HepG2 (cell line): ENCODE measurements around the gene RMI2. TPM values are rescaled to one million over a fixed set of nuclear protein-coding genes. Genes with fewer than 3 reads are reported as not detected.

Experiments
- ATF2 ChIP-seq: sonication (generic); formaldehyde crosslinking; IDR thresholded peaks from 2 replicates; pipeline ENCODE4 v1.4.0; 2020; ENCODE audit warnings: missing genetic modification reagents
- ATF4 ChIP-seq, 2 experiments: fragments of 450-650 bp in 1 of 2; sonication (generic) in 1 of 2; formaldehyde crosslinking; IDR thresholded peaks; 2 replicates each; pipeline versions ENCODE4 v1.5.0 to v1.8.0; 2020 to 2022; ENCODE audit warnings: mild to moderate bottlenecking in 1 of 2, missing genetic modification reagents in 1 of 2
- CEBPB ChIP-seq: IDR thresholded peaks from 2 replicates; pipeline ENCODE4 v1.6.1; 2011; ENCODE audit warnings: low read depth, low read length, improper control_type of control experiment, borderline replicate concordance
- CHCHD3 ChIP-seq: sonication (generic); formaldehyde crosslinking; IDR thresholded peaks from 2 replicates; pipeline ENCODE4 v1.8.0; 2022; ENCODE audit warnings: mild to moderate bottlenecking, missing genetic modification reagents, moderate library complexity
- CSRNP1 ChIP-seq: sonication (generic); formaldehyde crosslinking; IDR thresholded peaks from 2 replicates; pipeline ENCODE4 v1.8.1; 2023; ENCODE audit warnings: mild to moderate bottlenecking, missing genetic modification reagents
- DPF2 ChIP-seq: sonication (generic); formaldehyde crosslinking; IDR thresholded peaks from 2 replicates; pipeline ENCODE4 v1.4.0; 2020; ENCODE audit warnings: mild to moderate bottlenecking, low read depth, missing genetic modification reagents, borderline replicate concordance
- POGZ ChIP-seq: sonication (generic); formaldehyde crosslinking; IDR thresholded peaks from 2 replicates; pipeline ENCODE4 v1.4.0; 2020; ENCODE audit warnings: mild to moderate bottlenecking, missing genetic modification reagents
- RCOR2 ChIP-seq: IDR thresholded peaks from 2 replicates; pipeline ENCODE4 v1.6.1; 2016; ENCODE audit warnings: missing biosample characterization, missing genetic modification reagents
- RERE ChIP-seq: IDR thresholded peaks from 2 replicates; pipeline ENCODE4 v1.6.1; 2016; ENCODE audit warnings: low read depth, missing genetic modification reagents, missing compliant biosample characterization
- RFXANK ChIP-seq: IDR thresholded peaks from 2 replicates; pipeline ENCODE4 v1.6.1; 2016
- SCMH1 ChIP-seq: sonication (generic); formaldehyde crosslinking; IDR thresholded peaks from 2 replicates; pipeline ENCODE4 v1.9.0; 2021; ENCODE audit warnings: missing genetic modification reagents, mild to moderate bottlenecking, borderline replicate concordance
- TP53 ChIP-seq: sonication (generic); formaldehyde crosslinking; conservative IDR thresholded peaks from 2 replicates; pipeline ENCODE4 v1.4.0; 2020; ENCODE audit warnings: missing genetic modification reagents
- TRIM24 ChIP-seq: sonication (generic); formaldehyde crosslinking; IDR thresholded peaks from 2 replicates; pipeline ENCODE4 v1.8.0; 2022; ENCODE audit warnings: mild to moderate bottlenecking, missing genetic modification reagents
- ZNF121 ChIP-seq: sonication (generic); formaldehyde crosslinking; IDR thresholded peaks from 2 replicates; pipeline ENCODE4 v1.5.0; 2020; ENCODE audit warnings: mild to moderate bottlenecking, missing genetic modification reagents
- ZNF20 ChIP-seq: sonication (generic); formaldehyde crosslinking; IDR thresholded peaks from 2 replicates; pipeline ENCODE4 v1.4.0; 2020; ENCODE audit warnings: mild to moderate bottlenecking, moderate library complexity, missing genetic modification reagents
- ZNF549 ChIP-seq: sonication (generic); formaldehyde crosslinking; IDR thresholded peaks from 2 replicates; pipeline ENCODE4 v1.5.0; 2020; ENCODE audit warnings: missing genetic modification reagents
- ZNF672 ChIP-seq: sonication (generic); formaldehyde crosslinking; IDR thresholded peaks from 2 replicates; pipeline ENCODE4 v1.8.1; 2022; ENCODE audit warnings: missing genetic modification reagents
- ZSCAN9 ChIP-seq: IDR thresholded peaks from 2 replicates; pipeline ENCODE4 v1.6.1; 2016; ENCODE audit warnings: borderline replicate concordance
- polyA plus RNA-seq, 8 experiments: library from polyadenylated mRNA; depleted of rRNA in 3 of 8; stranded (reverse) in 7 of 8; unstranded in 1 of 8; fragments of >200 nt; fragmentation: Illumina TruSeq in 4 of 8; extraction: Trizol in 4 of 8; gene quantifications; 2 replicates each; pipeline versions ENCODE4 v1.2.1 to v1.2.3, GENCODE V29; 2011 to 2016; ENCODE audit warnings: low read depth in 4 of 8, missing spikeins in 1 of 8, mixed read lengths in 1 of 8; ENCODE audit not compliant: insufficient read depth in 1 of 8
- total RNA-seq, 5 experiments: library from RNA; depleted of rRNA; stranded (reverse); fragments of >200 nt; fragmentation: Illumina TruSeq; extraction: Trizol; gene quantifications; 2 replicates each; pipeline ENCODE4 v1.2.3, GENCODE V29; 2016; ENCODE audit warnings: low read depth in 1 of 5
- TF ChIP-seq, protein P1 (sequence below): fragments of 450-650 bp; IDR thresholded peaks from 2 replicates; pipeline ENCODE4 v1.6.1; 2017
- TF ChIP-seq, protein P2 (sequence below): sonication (generic); formaldehyde crosslinking; IDR thresholded peaks from 2 replicates; pipeline ENCODE4 v1.4.0; 2020; ENCODE audit warnings: mild to moderate bottlenecking, missing genetic modification reagents

RMI2 gene
- total and polyA plus RNA-seq, 2 of the 13 experiments (the other 11 are each of a cell fraction or from before 2014, with no cell fraction given): 24.5 to 55.7 TPM

GRCh38 chr16:11299865-11300559 is 45.2 kb upstream of the RMI2 start (continued):
- TF ChIP-seq RERE (CRISPR knock-in tag): no peak
- no peak for TF ChIP-seq RFXANK
- TF ChIP-seq TP53 (CRISPR knock-in tag): no peak
- no peak for TF ChIP-seq DPF2 (CRISPR knock-in tag)
- no peak for TF ChIP-seq ATF2 (CRISPR knock-in tag)
- TF ChIP-seq ZNF549 (CRISPR knock-in tag): no peak
- TF ChIP-seq ZSCAN9: no peak
- no peak for TF ChIP-seq ATF4 (CRISPR knock-in tag; IDR thresholded peaks at IDR 0.05)
- TF ChIP-seq, protein P1, sequence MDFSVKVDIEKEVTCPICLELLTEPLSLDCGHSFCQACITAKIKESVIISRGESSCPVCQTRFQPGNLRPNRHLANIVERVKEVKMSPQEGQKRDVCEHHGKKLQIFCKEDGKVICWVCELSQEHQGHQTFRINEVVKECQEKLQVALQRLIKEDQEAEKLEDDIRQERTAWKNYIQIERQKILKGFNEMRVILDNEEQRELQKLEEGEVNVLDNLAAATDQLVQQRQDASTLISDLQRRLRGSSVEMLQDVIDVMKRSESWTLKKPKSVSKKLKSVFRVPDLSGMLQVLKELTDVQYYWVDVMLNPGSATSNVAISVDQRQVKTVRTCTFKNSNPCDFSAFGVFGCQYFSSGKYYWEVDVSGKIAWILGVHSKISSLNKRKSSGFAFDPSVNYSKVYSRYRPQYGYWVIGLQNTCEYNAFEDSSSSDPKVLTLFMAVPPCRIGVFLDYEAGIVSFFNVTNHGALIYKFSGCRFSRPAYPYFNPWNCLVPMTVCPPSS: no peak
- no peak for TF ChIP-seq POGZ (CRISPR knock-in tag)
- no peak for TF ChIP-seq RCOR2 (CRISPR knock-in tag)
- no peak for TF ChIP-seq CSRNP1 (CRISPR knock-in tag)
- no peak for TF ChIP-seq ZNF20 (CRISPR knock-in tag)
- no peak for TF ChIP-seq SCMH1 (CRISPR knock-in tag)
- no peak for TF ChIP-seq TRIM24 (CRISPR knock-in tag)
- TF ChIP-seq CEBPB: no peak
- TF ChIP-seq, protein P2, sequence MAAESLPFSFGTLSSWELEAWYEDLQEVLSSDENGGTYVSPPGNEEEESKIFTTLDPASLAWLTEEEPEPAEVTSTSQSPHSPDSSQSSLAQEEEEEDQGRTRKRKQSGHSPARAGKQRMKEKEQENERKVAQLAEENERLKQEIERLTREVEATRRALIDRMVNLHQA (CRISPR knock-in tag): no peak
- TF ChIP-seq CHCHD3 (CRISPR knock-in tag): no peak
- TF ChIP-seq ZNF121 (CRISPR knock-in tag): no peak
- TF ChIP-seq ZNF672 (CRISPR knock-in tag): no peak
